B cell (primary cell): Measurements from ENCODE around the gene OR2J3. TPM values are rescaled to one million over a fixed set of nuclear protein-coding genes. Genes with fewer than 3 reads are reported as not detected.

ENCODE experiments used
- ATAC-seq: fragments of 200-7000 bp; cut with Tn5 transposase; one replicate; pipeline ENCODE4 v1.10.0; 2021; ENCODE audit warnings: low read depth, mild to moderate bottlenecking, moderate number of reproducible peaks, moderate library complexity
- CTCF ChIA-PET: fragments of 350-600 bp; sonication (Branson Sonifier 250); formaldehyde crosslinking; loops from one replicate; lab custom pipeline; 2021; ENCODE audit warnings: antibody characterized with exemption, inconsistent platforms; lab: Charles Lee
- POLR2A ChIA-PET: fragments of 350-600 bp; sonication (Branson Sonifier 250); formaldehyde crosslinking; loops from one replicate; lab custom pipeline; 2021; ENCODE audit warnings: antibody characterized with exemption; lab: Charles Lee
- DNase-seq: peaks from one replicate; pipeline ENCODE4 v3.0.0; 2013
- H2AFZ ChIP-seq: 2 replicates; pipeline ENCODE4 v1.6.1; 2012; ENCODE audit warnings: mild to moderate bottlenecking, low read depth, low read length; ENCODE audit not compliant: insufficient read depth, poor library complexity, severe bottlenecking
- H3K27ac ChIP-seq, 2 donors: 1 replicate in 1 of 2; 2 replicates in 1 of 2; pipeline ENCODE4 v1.5.1; 2012 to 2013; ENCODE audit warnings: low read length in 2 of 2, mild to moderate bottlenecking in 2 of 2, moderate library complexity in 1 of 2
- H3K27me3 ChIP-seq, 4 experiments: fragments of 200-600 bp in 1 of 4; sonication (generic) in 1 of 4; replicated peaks in 1 of 4; 1 replicate in 2 of 4; 2 replicates in 2 of 4; pipeline versions ENCODE4 v1.6.1 to v1.7.0; 2013 to 2016; ENCODE audit warnings: low read length in 3 of 4, mild to moderate bottlenecking in 2 of 4, mixed read lengths in 1 of 4, moderate library complexity in 1 of 4; ENCODE audit not compliant: insufficient read depth in 4 of 4, control insufficient read depth in 3 of 4; ENCODE audit errors: control extremely low read depth in 1 of 4
- H3K36me3 ChIP-seq, 2 experiments: replicated peaks in 1 of 2; 1 replicate in 1 of 2; 2 replicates in 1 of 2; pipeline versions ENCODE4 v1.6.1 to v1.7.1; 2013; ENCODE audit warnings: low read length in 1 of 2; ENCODE audit not compliant: insufficient read depth in 2 of 2, control insufficient read depth in 1 of 2; ENCODE audit errors: control extremely low read depth in 1 of 2, extremely low read depth in 1 of 2
- H3K4me1 ChIP-seq, 2 donors: fragments of 200-600 bp in 1 of 2; sonication (generic) in 1 of 2; 1 replicate in 1 of 2; 2 replicates in 1 of 2; pipeline versions ENCODE4 v1.5.1 to v1.6.1; 2013 to 2017; ENCODE audit warnings: low read length in 2 of 2; ENCODE audit not compliant: control insufficient read depth in 2 of 2, insufficient read depth in 2 of 2
- H3K4me2 ChIP-seq: replicated peaks from 2 replicates; pipeline ENCODE3; 2012; ENCODE audit warnings: mild to moderate bottlenecking, low read depth, low read length; ENCODE audit not compliant: poor library complexity, severe bottlenecking
- H3K4me3 ChIP-seq, 5 experiments: fragments of 200-600 bp in 1 of 5; sonication (generic) in 1 of 5; 1 replicate in 3 of 5; 2 replicates in 2 of 5; pipeline versions ENCODE4 v1.5.1 to v1.7.0; 2011 to 2016; ENCODE audit warnings: low read length in 4 of 5, mild to moderate bottlenecking in 4 of 5, low read depth in 2 of 5, control low read depth in 1 of 5, moderate library complexity in 1 of 5; ENCODE audit not compliant: insufficient read depth in 1 of 5; ENCODE audit errors: control extremely low read depth in 1 of 5, extremely low read depth in 1 of 5
- H3K79me2 ChIP-seq: fragments of 200-600 bp; sonication (generic); one replicate; pipeline ENCODE4 v1.6.0; 2016; ENCODE audit warnings: low read length; ENCODE audit not compliant: control insufficient read depth, insufficient read depth
- H3K9ac ChIP-seq: fragments of 200-600 bp; sonication (generic); 2 replicates; pipeline ENCODE4 v1.6.1; 2017; ENCODE audit warnings: mild to moderate bottlenecking, low read length, moderate library complexity
- H3K9me3 ChIP-seq, 3 donors: one replicate each; pipeline versions ENCODE4 v1.6.1 to v1.7.1; 2013; ENCODE audit warnings: low read length in 2 of 3; ENCODE audit not compliant: control insufficient read depth in 2 of 3, insufficient read depth in 1 of 3; ENCODE audit errors: control extremely low read depth in 1 of 3
- H4K20me1 ChIP-seq: 2 replicates; pipeline ENCODE4 v1.6.0; 2012; ENCODE audit warnings: mild to moderate bottlenecking, low read length; ENCODE audit not compliant: insufficient read depth, control insufficient read depth, poor library complexity, severe bottlenecking
- H3K27ac Mint-ChIP-seq: one replicate; pipeline ENCODE4 v1.8.0; 2021; ENCODE audit warnings: mixed read lengths
- H3K27me3 Mint-ChIP-seq: one replicate; pipeline ENCODE4 v1.8.0; 2021; ENCODE audit warnings: mixed read lengths
- H3K4me1 Mint-ChIP-seq: one replicate; pipeline ENCODE4 v1.8.0; 2021; ENCODE audit warnings: mixed read lengths
- H3K4me3 Mint-ChIP-seq: one replicate; pipeline ENCODE4 v1.8.0; 2021; ENCODE audit warnings: mixed read lengths
- H3K9me3 Mint-ChIP-seq: one replicate; pipeline ENCODE4 v1.8.0; 2022; ENCODE audit warnings: mixed read lengths; ENCODE audit not compliant: insufficient read depth
- CTCF ChIP-seq: fragments of 200-600 bp; IDR thresholded peaks from one replicate; pipeline ENCODE4 v1.8.0; 2022; ENCODE audit warnings: antibody characterized with exemption, mild to moderate bottlenecking
- EZH2 ChIP-seq: IDR thresholded peaks from 2 replicates; pipeline ENCODE4 v1.6.1; 2012; ENCODE audit warnings: borderline replicate concordance, low read depth, mild to moderate bottlenecking, moderate library complexity, low read length; ENCODE audit not compliant: insufficient read depth, poor library complexity, severe bottlenecking
- WGBS: methylation state at CpG from one replicate; pipeline ENCODE4 v1.1.5; 2013; ENCODE audit warnings: missing lambda C conversion rate; ENCODE audit not compliant: insufficient coverage; 5-methylcytosine and 5-hydroxymethylcytosine counted together
- intact Hi-C: fragments of 100-400 bp; cut with micrococcal nuclease; formaldehyde crosslinking; loops from one replicate; pipeline ENCODE4 v1.10.0; 2022
- polyA plus RNA-seq: library from polyadenylated mRNA; depleted of rRNA; stranded (reverse); fragments of >200 nt; gene quantifications from 2 replicates; pipeline ENCODE4 v1.2.3, GENCODE V29; 2012
- total RNA-seq, 2 donors: library from RNA; stranded (reverse); fragments of 120-200 nt in 1 of 2; gene quantifications; 1 replicate in 1 of 2; 2 replicates in 1 of 2; pipeline versions ENCODE4 v1.2.3 to v1.2.4, GENCODE V29; 2013 to 2022

The OR2J3 gene
- total and polyA plus RNA-seq, 2 donors (not counting 1 experiment from before 2014, with no cell fraction given): not detected

GRCh38 chr6:29131691-29132090, 23.8 kb downstream of the OR2J3 start:
- intact Hi-C loops: no loop called here
- Histone ChIP-seq H3K4me1 (no peaks in the 10 kb centered on the region), H3K27ac (no peak overlapping the region), H4K20me1 (no peaks in the 10 kb centered on the region), H3K4me2 (no peak overlapping the region), H3K36me3 (no peaks in the 10 kb centered on the region), H3K9ac (no peak overlapping the region), H3K79me2 (no peaks in the 10 kb centered on the region), H3K9me3 (no peaks in the 10 kb centered on the region), H3K4me3 (no peak overlapping the region), H2AFZ (no peak overlapping the region), H3K27me3 (no peaks in the 10 kb centered on the region)
- no peak for DNase-seq
- POLR2A ChIA-PET: no interaction called here
- Mint-ChIP-seq H3K4me3 (no peak overlapping the region), H3K4me1 (no peaks in the 10 kb centered on the region), H3K27ac (no peak overlapping the region), H3K9me3 (no peaks in the 10 kb centered on the region), H3K27me3 (peaks cover 30% of the 10 kb centered on the region)
- no CpG with 5 or more reads among the region's 2 CpGs for WGBS
- CTCF ChIA-PET: no interaction called here
- no peak for ATAC-seq
- TF ChIP-seq CTCF (no peak), EZH2 (no peak)

- Histone ChIP-seq H3K9ac (no peak overlapping the region), H3K4me1 (no peaks in the 10 kb centered on the region), H3K4me3 (no peak overlapping the region), H4K20me1 (no peaks in the 10 kb centered on the region), H3K9me3 (peaks cover 0 to 4% (median 0%) of the 10 kb centered on the region in 3 donors), H3K79me2 (no peaks in the 10 kb centered on the region), H2AFZ (no peak overlapping the region), H3K36me3 (no peaks in the 10 kb centered on the region), H3K27ac (no peak overlapping the region), H3K27me3 (no peaks in the 10 kb centered on the region), H3K4me2 (no peak overlapping the region)
- no peak for TF ChIP-seq CTCF
- TF ChIP-seq EZH2: no peak
- ATAC-seq (no peak), DNase-seq (no peak)
- Mint-ChIP-seq H3K4me3 (no peak overlapping the region), H3K27ac (no peak overlapping the region), H3K9me3 (no peaks in the 10 kb centered on the region), H3K27me3 (peaks cover 23% of the 10 kb centered on the region), H3K4me1 (no peaks in the 10 kb centered on the region)
- intact Hi-C loops: no loop called here
- WGBS: no CpG with 5 or more reads among the region's 4 CpGs
- CTCF ChIA-PET: no interaction called here
- POLR2A ChIA-PET: no interaction called here
Measured at GRCh38 chr6:29137724-29138123, 29.9 kb downstream of the OR2J3 start.
